H1 (cell line): Measurements from ENCODE around the gene RFFL. TPM values are rescaled to one million over a fixed set of nuclear protein-coding genes. Genes with fewer than 3 reads are reported as not detected.

ENCODE experiments used
- CTCF ChIA-PET: fragments of 300-600 bp; sonication (Branson Sonifier 250); formaldehyde crosslinking; loops from one replicate; lab custom pipeline; 2021; ENCODE audit not compliant: partially characterized antibody; lab: Charles Lee
- POLR2A ChIA-PET: fragments of 300-600 bp; sonication (Branson Sonifier 250); formaldehyde crosslinking; loops from one replicate; lab custom pipeline; 2021; ENCODE audit warnings: inconsistent platforms; ENCODE audit not compliant: partially characterized antibody; lab: Charles Lee
- DNase-seq, 2 experiments: peaks; one replicate each; pipeline versions ENCODE4 v3.0.0 to v3.0.0-alpha.2; 2010 to 2022; ENCODE audit warnings: low spot score in 2 of 2, low read depth in 1 of 2, mixed read lengths in 1 of 2
- FAIRE-seq: peaks from 2 replicates; lab custom pipeline; 2011; peaks lifted over from hg19 to GRCh38; lab: Jason Lieb, UNC
- H2AFZ ChIP-seq: 2 replicates; pipeline ENCODE4 v1.8.1; 2012; ENCODE audit warnings: low read length, inconsistent platforms
- H2AK5ac ChIP-seq: 2 replicates; pipeline ENCODE4 v1.6.1; 2013; ENCODE audit warnings: low read depth, low read length
- H2BK120ac ChIP-seq: replicated peaks from 2 replicates; pipeline ENCODE3; 2013; ENCODE audit warnings: low read depth, low read length, inconsistent platforms
- H2BK12ac ChIP-seq: 2 replicates; pipeline ENCODE4 v1.6.1; 2013; ENCODE audit warnings: low read depth, low read length
- H2BK15ac ChIP-seq: 2 replicates; pipeline ENCODE4 v1.6.1; 2013; ENCODE audit warnings: low read length
- H2BK20ac ChIP-seq: 2 replicates; pipeline ENCODE4 v1.6.1; 2013; ENCODE audit warnings: low read length
- H2BK5ac ChIP-seq: 2 replicates; pipeline ENCODE4 v1.6.1; 2013; ENCODE audit warnings: low read depth, low read length
- H3K14ac ChIP-seq: 2 replicates; pipeline ENCODE4 v1.6.1; 2013; ENCODE audit warnings: inconsistent platforms; ENCODE audit not compliant: insufficient read length
- H3K18ac ChIP-seq: 2 replicates; pipeline ENCODE4 v1.6.1; 2013; ENCODE audit warnings: low read length; ENCODE audit errors: extremely low read depth
- H3K23ac ChIP-seq: 2 replicates; pipeline ENCODE4 v1.6.1; 2013; ENCODE audit warnings: inconsistent platforms; ENCODE audit not compliant: insufficient read length
- H3K23me2 ChIP-seq: 2 replicates; pipeline ENCODE4 v1.6.1; 2013; ENCODE audit warnings: low read depth, low read length
- H3K27ac ChIP-seq: 2 replicates; pipeline ENCODE4 v1.6.1; 2011; ENCODE audit warnings: low read depth, low read length, inconsistent platforms
- H3K27me3 ChIP-seq, 4 experiments: replicated peaks in 1 of 4; 1 replicate in 1 of 4; 2 replicates in 3 of 4; pipeline versions ENCODE4 v1.6.1 to v1.8.1; 2011 to 2013; ENCODE audit warnings: low read length in 3 of 4, mild to moderate bottlenecking in 3 of 4, inconsistent platforms in 2 of 4, mixed read lengths in 2 of 4, moderate library complexity in 1 of 4; ENCODE audit not compliant: control insufficient read depth in 3 of 4, insufficient read depth in 3 of 4; ENCODE audit errors: extremely low read depth in 1 of 4
- H3K36me3 ChIP-seq, 4 experiments: 2 replicates each; pipeline versions ENCODE4 v1.6.1 to v1.8.1; 2011 to 2013; ENCODE audit warnings: mild to moderate bottlenecking in 4 of 4, low read length in 3 of 4, moderate library complexity in 2 of 4, control low read depth in 1 of 4, inconsistent platforms in 1 of 4; ENCODE audit not compliant: insufficient read depth in 4 of 4, control insufficient read depth in 2 of 4
- H3K4ac ChIP-seq: replicated peaks from 2 replicates; pipeline ENCODE3; 2013; ENCODE audit warnings: low read length, low read depth, mixed read lengths, inconsistent platforms; ENCODE audit not compliant: insufficient read length
- H3K4me1 ChIP-seq, 4 experiments: replicated peaks in 1 of 4; 1 replicate in 1 of 4; 2 replicates in 3 of 4; pipeline versions ENCODE4 v1.6.1 to v1.8.1; 2011 to 2013; ENCODE audit warnings: low read length in 3 of 4, inconsistent platforms in 2 of 4, mixed read lengths in 1 of 4; ENCODE audit not compliant: insufficient read depth in 4 of 4, control insufficient read depth in 3 of 4
- H3K4me2 ChIP-seq, 2 experiments: 2 replicates each; pipeline versions ENCODE4 v1.6.1 to v1.8.1; 2011 to 2013; ENCODE audit warnings: low read depth in 2 of 2, low read length in 2 of 2, control low read depth in 1 of 2, inconsistent platforms in 1 of 2, mild to moderate bottlenecking in 1 of 2; ENCODE audit not compliant: insufficient read depth in 1 of 2
- H3K4me3 ChIP-seq, 4 experiments: fragments of 200-600, 300-600 bp in 1 of 4; sonication (generic), shearing (Covaris generic), sonication (Bioruptor Twin) in 1 of 4; 2 replicates each; pipeline versions ENCODE4 v1.5.1 to v1.8.1; 2011 to 2016; ENCODE audit warnings: low read length in 4 of 4, low read depth in 3 of 4, control low read depth in 2 of 4, inconsistent platforms in 2 of 4, mild to moderate bottlenecking in 2 of 4, mixed read lengths in 1 of 4, moderate library complexity in 1 of 4; ENCODE audit not compliant: insufficient read depth in 2 of 4; ENCODE audit errors: extremely low read depth in 1 of 4
- H3K56ac ChIP-seq: replicated peaks from 2 replicates; pipeline ENCODE3; 2013; ENCODE audit warnings: low read depth, mild to moderate bottlenecking, mixed read lengths, low read length, inconsistent platforms; ENCODE audit not compliant: insufficient read length
- H3K79me1 ChIP-seq: 2 replicates; pipeline ENCODE4 v1.6.1; 2013; ENCODE audit warnings: low read depth, low read length, control low read depth
- H3K79me2 ChIP-seq, 2 experiments: 2 replicates each; pipeline versions ENCODE4 v1.6.1 to v1.8.1; 2012 to 2013; ENCODE audit warnings: low read length in 2 of 2, mild to moderate bottlenecking in 2 of 2, inconsistent platforms in 1 of 2; ENCODE audit not compliant: insufficient read depth in 2 of 2, control insufficient read depth in 1 of 2
- H3K9ac ChIP-seq, 4 experiments: replicated peaks in 1 of 4; 1 replicate in 1 of 4; 2 replicates in 3 of 4; pipeline versions ENCODE4 v1.6.1 to v1.8.1; 2011 to 2013; ENCODE audit warnings: low read depth in 3 of 4, low read length in 3 of 4, control low read depth in 2 of 4, mild to moderate bottlenecking in 2 of 4, moderate library complexity in 2 of 4, inconsistent platforms in 1 of 4; ENCODE audit errors: extremely low read depth in 1 of 4
- H3K9me3 ChIP-seq, 2 experiments: 2 replicates each; pipeline versions ENCODE4 v1.6.1 to v1.8.1; 2012 to 2013; ENCODE audit warnings: mild to moderate bottlenecking in 2 of 2, moderate library complexity in 2 of 2, control low read depth in 1 of 2, inconsistent platforms in 1 of 2, low read depth in 1 of 2, low read length in 1 of 2, mixed read lengths in 1 of 2; ENCODE audit not compliant: insufficient read depth in 2 of 2
- H4K20me1 ChIP-seq, 2 experiments: replicated peaks in 1 of 2; 2 replicates each; pipeline versions ENCODE3 to v1.8.1; 2011 to 2013; ENCODE audit warnings: inconsistent platforms in 2 of 2, low read length in 2 of 2, mild to moderate bottlenecking in 1 of 2; ENCODE audit not compliant: insufficient read depth in 2 of 2, control insufficient read depth in 1 of 2
- H4K5ac ChIP-seq: 2 replicates; pipeline ENCODE4 v1.6.1; 2013; ENCODE audit warnings: low read length, low read depth, mixed read lengths, inconsistent platforms; ENCODE audit not compliant: insufficient read length
- H4K8ac ChIP-seq: 2 replicates; pipeline ENCODE4 v1.8.0; 2013; ENCODE audit warnings: mild to moderate bottlenecking, moderate library complexity, low read length, inconsistent platforms; ENCODE audit not compliant: insufficient read depth; ENCODE audit errors: extremely low read depth
- H4K91ac ChIP-seq: replicated peaks from 2 replicates; pipeline ENCODE3; 2013; ENCODE audit warnings: low read length, mixed read lengths, inconsistent platforms; ENCODE audit not compliant: insufficient read length
- NANOG ChIP-seq: IDR thresholded peaks from 2 replicates; pipeline ENCODE4 v1.6.1; 2011; ENCODE audit warnings: low read length, low read depth, mild to moderate bottlenecking, inconsistent platforms; ENCODE audit not compliant: insufficient read depth, poor library complexity, severe bottlenecking
- POLR2A ChIP-seq, 2 experiments: IDR thresholded peaks; 1 replicate in 1 of 2; 2 replicates in 1 of 2; pipeline ENCODE4 v1.6.1; 2011; ENCODE audit warnings: low read depth in 2 of 2, low read length in 2 of 2, mild to moderate bottlenecking in 2 of 2; ENCODE audit errors: control extremely low read depth in 1 of 2
- SUZ12 ChIP-seq: fragments of 200-600 bp; sonication (generic); IDR thresholded peaks from 2 replicates; pipeline ENCODE4 v1.6.1; 2012; ENCODE audit warnings: mild to moderate bottlenecking, inconsistent platforms, low read length, moderate library complexity, mixed read lengths
- WGBS, 2 experiments: shearing (Covaris generic) in 1 of 2; methylation state at CpG; one replicate each; pipeline versions ENCODE4 v1.1.6 to v1.1.7; 2013 to 2015; ENCODE audit warnings: low lambda C conversion rate in 2 of 2, mixed read lengths in 2 of 2, inconsistent platforms in 1 of 2, low coverage in 1 of 2, missing lambda C conversion rate in 1 of 2; ENCODE audit not compliant: insufficient replicate concordance in 2 of 2, insufficient coverage in 1 of 2, insufficient read length in 1 of 2; ENCODE audit errors: extremely low coverage in 1 of 2, missing lambda C conversion rate in 1 of 2; 5-methylcytosine and 5-hydroxymethylcytosine counted together
- polyA plus RNA-seq, 7 experiments: library from polyadenylated mRNA; depleted of rRNA in 3 of 7; stranded (reverse) in 5 of 7; unstranded in 2 of 7; fragments of >200 nt in 5 of 7; fragments of 200-250 nt in 2 of 7; gene quantifications; 1 replicate in 5 of 7; 2 replicates in 1 of 7; 4 replicates in 1 of 7; pipeline versions ENCODE4 v1.2.1 to v1.2.3, GENCODE V29; 2011 to 2013; ENCODE audit warnings: missing spikeins in 2 of 7, mixed read lengths in 2 of 7
- total RNA-seq: library from RNA; stranded (reverse); fragmentation: NEBNext Ultra II Directional; extraction: Animal tissue kit (Norgen Biotek cat#: 25700); gene quantifications from 2 replicates; pipeline ENCODE4 v1.2.1, GENCODE V29; 2021

The RFFL gene
- total and polyA plus RNA-seq, 2 of the 8 experiments (the other 6 are each of a cell fraction or from before 2014, with no cell fraction given): 14.0 to 24.5 TPM

DNA sequence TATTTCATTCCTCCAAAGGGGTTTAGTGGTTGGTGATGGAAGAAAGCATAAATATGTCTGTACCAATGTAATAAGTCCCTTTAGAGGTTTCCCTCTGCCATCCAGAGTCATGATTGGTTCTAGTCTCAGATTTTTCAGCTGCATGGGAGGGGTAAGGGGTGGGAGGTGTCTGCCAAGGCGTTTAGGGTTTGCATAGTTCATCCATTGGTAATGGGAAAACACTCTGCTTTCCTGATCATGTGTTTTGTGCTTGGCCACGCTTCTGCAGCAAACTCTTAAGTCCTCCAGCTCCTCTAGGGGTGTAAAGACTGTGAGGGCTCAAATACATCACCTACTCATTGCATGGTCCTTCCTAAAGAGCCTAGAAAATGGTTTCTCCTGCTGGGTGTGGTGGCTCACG is 53.4 kb downstream of the RFFL start:
- Histone ChIP-seq H4K8ac (no peak overlapping the region), H3K4me2 (no peak overlapping the region), H3K27ac (no peak overlapping the region), H3K9me3 (no peaks in the 10 kb centered on the region), H2BK5ac (no peak overlapping the region), H3K14ac (no peak overlapping the region), H3K23ac (no peak overlapping the region), H4K5ac (no peak overlapping the region), H3K79me1 (no peaks in the 10 kb centered on the region), H3K56ac (no peak overlapping the region), H2AFZ (no peak overlapping the region), H3K79me2 (no peaks in the 10 kb centered on the region), H3K4me3 (no peak overlapping the region), H3K9ac (no peak overlapping the region), H4K91ac (no peak overlapping the region), H2BK12ac (no peak overlapping the region), H2BK20ac (no peak overlapping the region), H2BK15ac (no peak overlapping the region), H4K20me1 (peaks cover 0 to 3% of the 10 kb centered on the region in 2 experiments), H3K23me2 (no peaks in the 10 kb centered on the region), H3K4ac (no peak overlapping the region), H3K27me3 (no peaks in the 10 kb centered on the region), H3K18ac (no peak overlapping the region), H2BK120ac (no peak overlapping the region), H3K4me1 (peaks cover 0 to 8% (median 3%) of the 10 kb centered on the region in 4 experiments; a peak in 3 of 7 replicates), H2AK5ac (no peak overlapping the region), H3K36me3 (peaks cover 3 to 29% (median 11%) of the 10 kb centered on the region in 4 experiments; a peak in 7 of 8 replicates)
- DNase-seq (no peak), FAIRE-seq (no peak)
- ChIA-PET CTCF (interaction anchor here (0.7 to 3.0 kb wide), 7 partner anchors 10 to 428 kb away, joined by 3 to 11 read pairs (median 3); no protein-coding TSS in a partner anchor), POLR2A (interaction anchor here (0.9 to 2.9 kb wide), 13 partner anchors 9 to 109 kb away, joined by 3 to 10 read pairs (median 5); partner anchors contain the start of genes LIG3, RAD51D and RFFL)
- TF ChIP-seq POLR2A (IDR thresholded peaks at IDR 0.05; ENCODE audit: control extremely low read depth in 1 of 2, low read depth in 2 of 2, low read length in 2 of 2) (0 out of 3 replicates have a peak, but pooled peaks of 1 of the 2 experiments have one; percentile 45), SUZ12 (no peak), NANOG (no peak)
- 81% methylated on average over 3 of the region's 3 CpGs; no CpG with 5 or more reads in 1 of the 2 experiments for WGBS, 2 experiments
